Measurements from ENCODE around the gene EMSY. TPM values are rescaled to one million over a fixed set of nuclear protein-coding genes. Genes with fewer than 3 reads are reported as not detected.
"Not testable (repeated sequence)": the region's sequence is repeated elsewhere in the genome, so short reads cannot be mapped to it uniquely, and the experiment has no call there.

EMSY gene
- total RNA-seq, 4 donors from 2014 or later, result 33.9 to 47.0 (median 41.5) TPM

- H3K36me3 ChIP-seq, result no peaks in the 10 kb centered on the region
- H3K9me3 ChIP-seq, result no peaks in the 10 kb centered on the region
- H3K4me3 ChIP-seq, result no peak overlapping the region
- WGBS, 2 donors, result 19 to 23% methylated on average over 18 of the region's 18 CpGs
- H3K27me3 ChIP-seq, result no peaks in the 10 kb centered on the region
- no peak for DNase-seq (ENCODE audit: low spot score in 2 of 2)
- H3K27ac ChIP-seq, result peak overlapping the region; percentile 54 to 77 (median 66)
- peaks cover 0 to 34% (median 9%) of the 10 kb centered on the region in 4 donors for H3K4me1 ChIP-seq
- TF ChIP-seq EP300 (IDR thresholded peaks at IDR 0.05) (peak in 1 of 2 donors; percentile 19), POLR2A (IDR thresholded peaks at IDR 0.05) (no peak)
- TF ChIP-seq, protein P1, sequence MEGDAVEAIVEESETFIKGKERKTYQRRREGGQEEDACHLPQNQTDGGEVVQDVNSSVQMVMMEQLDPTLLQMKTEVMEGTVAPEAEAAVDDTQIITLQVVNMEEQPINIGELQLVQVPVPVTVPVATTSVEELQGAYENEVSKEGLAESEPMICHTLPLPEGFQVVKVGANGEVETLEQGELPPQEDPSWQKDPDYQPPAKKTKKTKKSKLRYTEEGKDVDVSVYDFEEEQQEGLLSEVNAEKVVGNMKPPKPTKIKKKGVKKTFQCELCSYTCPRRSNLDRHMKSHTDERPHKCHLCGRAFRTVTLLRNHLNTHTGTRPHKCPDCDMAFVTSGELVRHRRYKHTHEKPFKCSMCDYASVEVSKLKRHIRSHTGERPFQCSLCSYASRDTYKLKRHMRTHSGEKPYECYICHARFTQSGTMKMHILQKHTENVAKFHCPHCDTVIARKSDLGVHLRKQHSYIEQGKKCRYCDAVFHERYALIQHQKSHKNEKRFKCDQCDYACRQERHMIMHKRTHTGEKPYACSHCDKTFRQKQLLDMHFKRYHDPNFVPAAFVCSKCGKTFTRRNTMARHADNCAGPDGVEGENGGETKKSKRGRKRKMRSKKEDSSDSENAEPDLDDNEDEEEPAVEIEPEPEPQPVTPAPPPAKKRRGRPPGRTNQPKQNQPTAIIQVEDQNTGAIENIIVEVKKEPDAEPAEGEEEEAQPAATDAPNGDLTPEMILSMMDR (IDR thresholded peaks at IDR 0.05), result peak in 4 of 5 experiments; percentile 16 to 50 (median 24)
Measured at GRCh38 chr11:76579056-76579751, 134.4 kb downstream of the EMSY start.

- Histone ChIP-seq H3K4me1 (peaks cover 0 to 34% (median 9%) of the 10 kb centered on the region in 4 donors), H3K4me3 (no peak overlapping the region), H3K27me3 (no peaks in the 10 kb centered on the region), H3K36me3 (no peaks in the 10 kb centered on the region), H3K9me3 (no peaks in the 10 kb centered on the region), H3K27ac (peak overlapping the region; percentile 54 to 77 (median 66))
- TF ChIP-seq POLR2A (IDR thresholded peaks at IDR 0.05), result no peak
- TF ChIP-seq EP300 (IDR thresholded peaks at IDR 0.05), result no peak
- TF ChIP-seq, protein P1 (IDR thresholded peaks at IDR 0.05), result no peak
- DNase-seq (ENCODE audit: low spot score in 2 of 2), result no peak
- WGBS, 2 donors, result 74 to 76% methylated on average over 5 of the region's 5 CpGs
Measured at GRCh38 chr11:76579752-76580151, 134.9 kb downstream of the EMSY start.

DNA sequence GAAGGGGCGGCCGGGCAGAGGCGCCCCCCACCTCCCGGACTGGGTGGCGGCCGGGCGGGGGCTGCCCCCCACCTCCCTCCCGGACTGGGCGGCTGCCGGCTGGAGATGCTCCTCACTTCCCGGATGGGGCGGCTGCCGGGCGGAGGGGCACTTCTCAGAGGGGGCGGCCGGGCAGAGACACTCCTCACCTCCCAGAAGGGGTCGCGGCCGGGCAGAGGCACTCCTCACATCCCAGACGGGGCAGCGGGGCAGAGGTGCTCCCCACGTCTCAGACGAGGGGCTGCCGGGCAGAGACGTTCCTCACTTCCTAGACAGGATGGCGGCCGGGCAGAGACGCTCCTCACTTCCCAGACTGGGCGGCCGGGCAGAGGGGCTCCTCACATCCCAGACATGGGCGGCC, 137.7 kb downstream of the EMSY start:
- not testable (repeated sequence) for H3K36me3 ChIP-seq; DNase-seq (ENCODE audit: low spot score in 2 of 2); H3K9me3 ChIP-seq; H3K4me3 ChIP-seq; H3K27me3 ChIP-seq; H3K27ac ChIP-seq
- WGBS, 2 donors, result 92 to 94% methylated on average over 9 to 17 of the region's 31 CpGs
- peaks cover 0 to 25% (median 9%) of the 10 kb centered on the region in 4 donors for H3K4me1 ChIP-seq

GRCh38 chr11:76587820-76588454, 143.1 kb downstream of the EMSY start:
- H3K4me1 ChIP-seq, result peaks cover 0 to 12% (median 0%) of the 10 kb centered on the region in 4 donors
- no peak overlapping the region for H3K4me3 ChIP-seq
- H3K36me3 ChIP-seq, result no peaks in the 10 kb centered on the region
- DNase-seq (ENCODE audit: low spot score in 2 of 2), result no peak
- no peaks in the 10 kb centered on the region for H3K9me3 ChIP-seq
- no peaks in the 10 kb centered on the region for H3K27me3 ChIP-seq
- 64 to 70% methylated on average over 5 of the region's 5 CpGs for WGBS, 2 donors
- H3K27ac ChIP-seq, result peak overlapping the region in 3 of 4 donors; percentile 40 to 84 (median 71)
- no peak for TF ChIP-seq EP300 (IDR thresholded peaks at IDR 0.05)
- no peak for TF ChIP-seq POLR2A (IDR thresholded peaks at IDR 0.05)
- TF ChIP-seq, protein P1 (IDR thresholded peaks at IDR 0.05), result no peak

DNA sequence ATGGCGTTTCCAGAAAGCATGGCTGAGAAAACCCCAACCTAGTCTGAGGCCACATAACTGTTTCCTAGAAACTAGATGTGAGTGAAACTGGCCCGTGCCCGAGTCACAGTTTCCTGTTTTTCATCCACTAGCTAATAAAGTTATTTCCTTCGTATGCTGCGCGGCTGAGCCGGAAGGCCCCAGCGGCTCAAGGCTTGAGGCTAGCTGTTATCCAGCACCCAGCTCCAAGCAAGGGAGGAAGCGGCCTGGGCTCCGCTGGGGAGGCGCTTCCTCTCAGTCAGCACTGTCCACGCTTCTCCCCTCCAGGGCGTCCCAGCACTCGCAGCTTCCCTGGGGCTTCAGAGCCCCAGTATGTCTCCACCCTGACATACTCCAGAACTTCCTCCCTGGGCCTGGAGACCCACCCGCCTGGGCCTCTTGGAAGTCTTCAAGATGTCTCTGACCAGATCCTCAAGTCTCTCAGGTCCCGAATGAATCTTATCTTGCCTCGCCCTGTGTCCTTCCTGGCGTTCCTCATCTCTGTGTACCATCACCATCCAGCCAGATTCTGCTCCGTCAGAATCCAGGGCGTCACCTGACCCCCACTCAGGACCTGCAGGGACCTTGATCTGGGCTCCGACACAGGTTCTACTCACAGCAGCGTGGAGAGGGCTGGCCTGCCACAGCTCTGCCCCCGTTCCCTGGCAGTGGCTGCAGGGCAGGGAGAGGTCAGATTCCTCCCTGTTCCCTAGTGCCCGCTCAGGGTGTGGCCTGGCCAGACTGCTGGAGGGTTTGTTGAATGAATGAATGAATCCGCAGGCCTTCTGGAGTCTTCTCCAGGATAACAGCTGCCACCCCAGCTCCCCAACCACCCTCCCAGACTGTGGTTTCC, 143.9 kb downstream of the EMSY start:
- no peak overlapping the region for H3K4me3 ChIP-seq
- H3K9me3 ChIP-seq, result no peaks in the 10 kb centered on the region
- H3K27me3 ChIP-seq, result no peaks in the 10 kb centered on the region
- peak in 1 of 2 donors; percentile 36 for DNase-seq (ENCODE audit: low spot score in 2 of 2)
- WGBS, 2 donors, result 66 to 68% methylated on average over 23 to 25 of the region's 25 CpGs
- H3K36me3 ChIP-seq, result no peaks in the 10 kb centered on the region
- peak overlapping the region in 3 of 4 donors; percentile 40 to 84 (median 71) for H3K27ac ChIP-seq
- H3K4me1 ChIP-seq, result peaks cover 0 to 12% (median 0%) of the 10 kb centered on the region in 4 donors
- no peak for TF ChIP-seq POLR2A (IDR thresholded peaks at IDR 0.05)
- TF ChIP-seq, protein P1 (IDR thresholded peaks at IDR 0.05), result no peak
- TF ChIP-seq EP300 (IDR thresholded peaks at IDR 0.05), result no peak
